Tibial artery (tissue), 4 donors: ENCODE data around the gene BIRC2.

Experiments used
- DNase-seq, 2 donors: peaks; one replicate each; pipeline ENCODE4 v3.0.0-alpha.2; 2019
- H3K27ac ChIP-seq, 2 donors: fragments of 200-600 bp; sonication (generic) in 1 of 2; 1 replicate in 1 of 2; 2 replicates in 1 of 2; pipeline ENCODE4 v1.5.1; 2018 to 2019; ENCODE audit warnings: mild to moderate bottlenecking in 1 of 2
- H3K27me3 ChIP-seq, 2 donors: fragments of 200-600 bp; sonication (generic) in 1 of 2; one replicate each; pipeline versions ENCODE4 v1.5.1 to v1.6.0; 2016 to 2019
- H3K36me3 ChIP-seq, 3 donors: fragments of 200-600 bp; sonication (generic) in 2 of 3; one replicate each; pipeline ENCODE4 v1.5.1; 2016 to 2019; ENCODE audit warnings: mild to moderate bottlenecking in 2 of 3
- H3K4me1 ChIP-seq, 4 donors: fragments of 200-600 bp; sonication (generic) in 2 of 4; 1 replicate in 3 of 4; 2 replicates in 1 of 4; pipeline ENCODE4 v1.5.1; 2016 to 2019
- H3K4me3 ChIP-seq, 2 donors: fragments of 200-600 bp; sonication (generic) in 1 of 2; 1 replicate in 1 of 2; 2 replicates in 1 of 2; pipeline ENCODE4 v1.5.1; 2018 to 2019; ENCODE audit warnings: mild to moderate bottlenecking in 2 of 2
- H3K9me3 ChIP-seq, 3 donors: fragments of 200-600 bp; sonication (generic) in 1 of 3; one replicate each; pipeline ENCODE4 v1.5.1; 2016 to 2019
- CTCF ChIP-seq, 2 experiments: fragments of 200-600 bp in 1 of 2; fragments of 450-650 bp in 1 of 2; IDR thresholded peaks; one replicate each; pipeline ENCODE4 v1.5.1; 2017 to 2019; ENCODE audit warnings: antibody characterized with exemption in 2 of 2, mild to moderate bottlenecking in 1 of 2, moderate library complexity in 1 of 2
- intact Hi-C: fragments of 100-400 bp; cut with DNase I; formaldehyde crosslinking; loops from one replicate; pipeline ENCODE4 v1.15.0; 2023; ENCODE audit warnings: low total_unique reads

The BIRC2 gene

GRCh38 chr11:102375720-102376399, 28.8 kb downstream of the BIRC2 start:
- H3K36me3 ChIP-seq = peaks cover 37 to 44% (median 42%) of the 10 kb centered on the region in 3 donors
- H3K27me3 ChIP-seq = no peaks in the 10 kb centered on the region
- H3K27ac ChIP-seq = no peak overlapping the region
- no peaks in the 10 kb centered on the region for H3K4me1 ChIP-seq
- intact Hi-C loops = no loop called here
- TF ChIP-seq CTCF (IDR thresholded peaks at IDR 0.05) = no peak
- no peak overlapping the region for H3K4me3 ChIP-seq
- H3K9me3 ChIP-seq = no peaks in the 10 kb centered on the region
- no peak for DNase-seq

- H3K4me3 ChIP-seq = no peak overlapping the region
- no peak for TF ChIP-seq CTCF (IDR thresholded peaks at IDR 0.05)
- no peaks in the 10 kb centered on the region for H3K9me3 ChIP-seq
- intact Hi-C loops = no loop called here
- H3K36me3 ChIP-seq = peaks cover 39 to 53% (median 51%) of the 10 kb centered on the region in 3 donors
- no peak overlapping the region for H3K27ac ChIP-seq
- no peaks in the 10 kb centered on the region for H3K4me1 ChIP-seq
- DNase-seq = no peak
- H3K27me3 ChIP-seq = no peaks in the 10 kb centered on the region
Observed at GRCh38 chr11:102377891-102378290, 30.9 kb downstream of the BIRC2 start.

GRCh38 chr11:102378818-102379217, 31.8 kb downstream of the BIRC2 start:
- H3K27ac ChIP-seq = no peak overlapping the region
- intact Hi-C loops = no loop called here
- no peak for DNase-seq
- no peaks in the 10 kb centered on the region for H3K9me3 ChIP-seq
- TF ChIP-seq CTCF (IDR thresholded peaks at IDR 0.05) = no peak
- H3K27me3 ChIP-seq = no peaks in the 10 kb centered on the region
- no peak overlapping the region for H3K4me3 ChIP-seq
- peaks cover 39 to 53% (median 51%) of the 10 kb centered on the region in 3 donors for H3K36me3 ChIP-seq
- H3K4me1 ChIP-seq = no peaks in the 10 kb centered on the region

GRCh38 chr11:102382384-102382783, 35.4 kb downstream of the BIRC2 start:
- DNase-seq = no peak
- intact Hi-C loops = no loop called here

GRCh38 chr11:102383839-102384238, 36.8 kb downstream of the BIRC2 start:
- no peak for DNase-seq
- TF ChIP-seq CTCF (IDR thresholded peaks at IDR 0.05) = no peak
- peaks cover 29 to 61% (median 50%) of the 10 kb centered on the region in 3 donors for H3K36me3 ChIP-seq
- H3K4me1 ChIP-seq = no peaks in the 10 kb centered on the region
- H3K9me3 ChIP-seq = no peaks in the 10 kb centered on the region
- H3K4me3 ChIP-seq = no peak overlapping the region
- H3K27me3 ChIP-seq = no peaks in the 10 kb centered on the region
- intact Hi-C loops = no loop called here
- no peak overlapping the region for H3K27ac ChIP-seq

More at GRCh38 chr11:102382384-102382783, 35.4 kb downstream of the BIRC2 start:
- Histone ChIP-seq H3K27me3 (no peaks in the 10 kb centered on the region), H3K36me3 (peaks cover 35 to 64% (median 64%) of the 10 kb centered on the region in 3 donors), H3K9me3 (no peaks in the 10 kb centered on the region), H3K4me3 (no peak overlapping the region), H3K4me1 (no peaks in the 10 kb centered on the region), H3K27ac (no peak overlapping the region)
- no peak for TF ChIP-seq CTCF (IDR thresholded peaks at IDR 0.05)
